ENCODE measurements around the gene MKI67. TPM values are rescaled to one million over a fixed set of nuclear protein-coding genes. Genes with fewer than 3 reads are reported as not detected.

The MKI67 gene
- total RNA-seq, 1 experiment from 2014 or later, result 111 TPM

GRCh38 chr10:128165536-128165935 lies 39.3 kb upstream of the MKI67 start:
- no peak overlapping the region for H3K27ac Mint-ChIP-seq (ENCODE audit: unreplicated experiment)

GRCh38 chr10:128163701-128164100 lies 37.5 kb upstream of the MKI67 start:
- intact Hi-C loops (cut with micrococcal nuclease; ENCODE audit: unreplicated experiment), result no loop called here
- H3K27me3 ChIP-seq (replicated peaks; ENCODE audit: control insufficient read depth, insufficient read depth, low read length), result no peaks in the 10 kb centered on the region
- no peak for DNase-seq

More at GRCh38 chr10:128165536-128165935, 39.3 kb upstream of the MKI67 start:
- Mint-ChIP-seq H3K4me1 (ENCODE audit: low read depth, unreplicated experiment) (no peaks in the 10 kb centered on the region), H3K9me3 (ENCODE audit: unreplicated experiment) (no peaks in the 10 kb centered on the region), H3K4me3 (ENCODE audit: unreplicated experiment) (no peak overlapping the region), H3K36me3 (ENCODE audit: insufficient read depth, unreplicated experiment) (no peaks in the 10 kb centered on the region), H3K27me3 (ENCODE audit: insufficient read depth, unreplicated experiment) (peaks cover 3% of the 10 kb centered on the region)
- no peaks in the 10 kb centered on the region for H3K27me3 ChIP-seq (replicated peaks; ENCODE audit: control insufficient read depth, insufficient read depth, low read length)
- intact Hi-C loops (cut with micrococcal nuclease; ENCODE audit: unreplicated experiment), result no loop called here
- ChIA-PET CTCF (no interaction called here), POLR2A (no interaction called here)
- TF ChIP-seq CTCF (IDR thresholded peaks at IDR 0.05; ENCODE audit: insufficient read depth in 1 of 2, low read depth in 1 of 2, low read length in 1 of 2, severe bottlenecking in 1 of 2, unreplicated experiment in 1 of 2), result no peak
- no peaks in the 10 kb centered on the region for H3K9me3 ChIP-seq
- BruUV-seq (replicated peaks), result no TSS peak
- no peak overlapping the region for H3K4me3 ChIP-seq (ENCODE audit: low read depth, low read length)
- H3K4me1 ChIP-seq, result no peaks in the 10 kb centered on the region
- H3K36me3 ChIP-seq (ENCODE audit: control insufficient read depth, insufficient read depth, low read length), result no peaks in the 10 kb centered on the region
- no peak for DNase-seq

GRCh38 chr10:128161031-128161430 lies 34.8 kb upstream of the MKI67 start:
- Mint-ChIP-seq H3K4me1 (ENCODE audit: low read depth, unreplicated experiment) (peaks cover 16% of the 10 kb centered on the region), H3K27me3 (ENCODE audit: insufficient read depth, unreplicated experiment) (peaks cover 3% of the 10 kb centered on the region), H3K9me3 (ENCODE audit: unreplicated experiment) (no peaks in the 10 kb centered on the region), H3K4me3 (ENCODE audit: unreplicated experiment) (no peak overlapping the region), H3K27ac (ENCODE audit: unreplicated experiment) (no peak overlapping the region), H3K36me3 (ENCODE audit: insufficient read depth, unreplicated experiment) (no peaks in the 10 kb centered on the region)
- intact Hi-C loops (cut with micrococcal nuclease; ENCODE audit: unreplicated experiment), result no loop called here
- CTCF ChIA-PET, result no interaction called here
- POLR2A ChIA-PET, result no interaction called here
- H3K4me1 ChIP-seq, result peaks cover 18% of the 10 kb centered on the region
- no peak overlapping the region for H3K4me3 ChIP-seq (ENCODE audit: low read depth, low read length)
- no peak for TF ChIP-seq CTCF (IDR thresholded peaks at IDR 0.05; ENCODE audit: insufficient read depth in 1 of 2, low read depth in 1 of 2, low read length in 1 of 2, severe bottlenecking in 1 of 2, unreplicated experiment in 1 of 2)
- BruUV-seq (replicated peaks), result no TSS peak
- H3K9me3 ChIP-seq, result no peaks in the 10 kb centered on the region
- H3K27me3 ChIP-seq (replicated peaks; ENCODE audit: control insufficient read depth, insufficient read depth, low read length), result no peaks in the 10 kb centered on the region
- DNase-seq, result no peak
- H3K36me3 ChIP-seq (ENCODE audit: control insufficient read depth, insufficient read depth, low read length), result no peaks in the 10 kb centered on the region

More at GRCh38 chr10:128163701-128164100, 37.5 kb upstream of the MKI67 start:
- ChIA-PET CTCF (no interaction called here), POLR2A (no interaction called here)
- H3K36me3 Mint-ChIP-seq (ENCODE audit: insufficient read depth, unreplicated experiment), result no peaks in the 10 kb centered on the region
- no peaks in the 10 kb centered on the region for H3K4me1 Mint-ChIP-seq (ENCODE audit: low read depth, unreplicated experiment)
- Histone ChIP-seq H3K4me1 (no peaks in the 10 kb centered on the region), H3K36me3 (ENCODE audit: control insufficient read depth, insufficient read depth, low read length) (no peaks in the 10 kb centered on the region), H3K9me3 (no peaks in the 10 kb centered on the region), H3K4me3 (ENCODE audit: low read depth, low read length) (no peak overlapping the region)
- no peak for TF ChIP-seq CTCF (IDR thresholded peaks at IDR 0.05; ENCODE audit: insufficient read depth in 1 of 2, low read depth in 1 of 2, low read length in 1 of 2, severe bottlenecking in 1 of 2, unreplicated experiment in 1 of 2)
- no peaks in the 10 kb centered on the region for H3K9me3 Mint-ChIP-seq (ENCODE audit: unreplicated experiment)
- BruUV-seq (replicated peaks), result no TSS peak
- peaks cover 3% of the 10 kb centered on the region for H3K27me3 Mint-ChIP-seq (ENCODE audit: insufficient read depth, unreplicated experiment)
- no peak overlapping the region for H3K27ac Mint-ChIP-seq (ENCODE audit: unreplicated experiment)
- H3K4me3 Mint-ChIP-seq (ENCODE audit: unreplicated experiment), result no peak overlapping the region

Measured in Caco-2 (cell line).